HUES6 (cell line): ENCODE data around the gene PLAC1.

Experiments used
- H3K27ac ChIP-seq: 2 replicates; pipeline ENCODE4 v1.7.0; 2013; ENCODE audit warnings: low read depth, mild to moderate bottlenecking, low read length, inconsistent platforms
- H3K27me3 ChIP-seq: 2 replicates; pipeline ENCODE4 v1.6.1; 2013; ENCODE audit warnings: low read length; ENCODE audit not compliant: control insufficient read depth, insufficient read depth
- H3K36me3 ChIP-seq: 2 replicates; pipeline ENCODE4 v1.6.1; 2013; ENCODE audit warnings: low read length; ENCODE audit not compliant: control insufficient read depth, insufficient read depth
- H3K4me1 ChIP-seq: 2 replicates; pipeline ENCODE4 v1.6.1; 2013; ENCODE audit warnings: low read length; ENCODE audit not compliant: control insufficient read depth, insufficient read depth
- H3K4me3 ChIP-seq: 2 replicates; pipeline ENCODE4 v1.5.1; 2013; ENCODE audit warnings: low read depth, low read length
- H3K9ac ChIP-seq: one replicate; pipeline ENCODE4 v1.6.1; 2013; ENCODE audit warnings: mild to moderate bottlenecking, low read length
- H3K9me3 ChIP-seq: 2 replicates; pipeline ENCODE4 v1.6.1; 2013; ENCODE audit warnings: low read depth, low read length; ENCODE audit not compliant: control insufficient read depth, insufficient read depth

Gene PLAC1

GRCh38 chrX:134658002-134658759 is at the start of gene PLAC1:
TSS of gene PLAC1 (minus strand) at chrX:134658471. CDS start at chrX:134566682, 91,789 bp downstream.
- no peaks in the 10 kb centered on the region; the same call in 1 of the 2 replicates for H3K27me3 ChIP-seq
- no peak within 1 kb of the TSS for H3K27ac ChIP-seq
- no peak within 1 kb of the TSS for H3K9ac ChIP-seq
- no peaks in the 10 kb centered on the region for H3K9me3 ChIP-seq
- H3K36me3 ChIP-seq = no peaks in the 10 kb centered on the region
- H3K4me3 ChIP-seq = no peak within 1 kb of the TSS
- peaks cover 17% of the 10 kb centered on the region for H3K4me1 ChIP-seq

- peaks cover 6% of the 10 kb centered on the region; the same call in 1 of the 2 replicates for H3K4me1 ChIP-seq
Measured at GRCh38 chrX:134706138-134706537, 47.9 kb upstream of the PLAC1 start.

GRCh38 chrX:134695999-134696398 is 37.7 kb upstream of the PLAC1 start:
- Histone ChIP-seq H3K9ac (no peak overlapping the region), H3K36me3 (no peaks in the 10 kb centered on the region), H3K27me3 (no peaks in the 10 kb centered on the region; the same call in 1 of the 2 replicates), H3K27ac (no peak overlapping the region), H3K4me3 (no peak overlapping the region), H3K4me1 (no peaks in the 10 kb centered on the region), H3K9me3 (0 out of 2 replicates have a peak, but pooled peaks cover 2% of the 10 kb centered on the region)

More at GRCh38 chrX:134706138-134706537, 47.9 kb upstream of the PLAC1 start:
- no peaks in the 10 kb centered on the region for H3K36me3 ChIP-seq
- no peaks in the 10 kb centered on the region for H3K9me3 ChIP-seq
- no peak overlapping the region for H3K27ac ChIP-seq
- no peak overlapping the region for H3K9ac ChIP-seq
- no peak overlapping the region for H3K4me3 ChIP-seq
- no peaks in the 10 kb centered on the region; the same call in 1 of the 2 replicates for H3K27me3 ChIP-seq

GRCh38 chrX:134694333-134695322 is 36.4 kb upstream of the PLAC1 start:
- H3K4me1 ChIP-seq = no peaks in the 10 kb centered on the region
- H3K36me3 ChIP-seq = no peaks in the 10 kb centered on the region

GRCh38 chrX:134693644-134694043 is 35.4 kb upstream of the PLAC1 start:
- Histone ChIP-seq H3K4me1 (peaks cover 5% of the 10 kb centered on the region), H3K27me3 (no peaks in the 10 kb centered on the region; the same call in 1 of the 2 replicates), H3K36me3 (no peaks in the 10 kb centered on the region), H3K9ac (no peak overlapping the region), H3K4me3 (no peak overlapping the region), H3K9me3 (no peaks in the 10 kb centered on the region), H3K27ac (no peak overlapping the region)

More at GRCh38 chrX:134694333-134695322, 36.4 kb upstream of the PLAC1 start:
- Histone ChIP-seq H3K27me3 (no peaks in the 10 kb centered on the region; the same call in 1 of the 2 replicates), H3K4me3 (no peak overlapping the region), H3K27ac (no peak overlapping the region), H3K9ac (no peak overlapping the region), H3K9me3 (no peaks in the 10 kb centered on the region)

GRCh38 chrX:134692990-134693389 is 34.7 kb upstream of the PLAC1 start:
- Histone ChIP-seq H3K27ac (no peak overlapping the region), H3K4me1 (peaks cover 6% of the 10 kb centered on the region), H3K9me3 (no peaks in the 10 kb centered on the region), H3K9ac (no peak overlapping the region), H3K27me3 (no peaks in the 10 kb centered on the region; the same call in 1 of the 2 replicates), H3K36me3 (no peaks in the 10 kb centered on the region), H3K4me3 (no peak overlapping the region)

GRCh38 chrX:134692233-134692632 is 34.0 kb upstream of the PLAC1 start:
- H3K4me3 ChIP-seq = no peak overlapping the region
- no peaks in the 10 kb centered on the region for H3K9me3 ChIP-seq
- H3K9ac ChIP-seq = no peak overlapping the region
- H3K27me3 ChIP-seq = no peaks in the 10 kb centered on the region; the same call in 1 of the 2 replicates
- peaks cover 6% of the 10 kb centered on the region for H3K4me1 ChIP-seq
- no peak overlapping the region for H3K27ac ChIP-seq
- no peaks in the 10 kb centered on the region for H3K36me3 ChIP-seq

- Histone ChIP-seq H3K4me1 (peaks cover 6% of the 10 kb centered on the region), H3K36me3 (no peaks in the 10 kb centered on the region), H3K27me3 (no peaks in the 10 kb centered on the region; the same call in 1 of the 2 replicates), H3K27ac (no peak overlapping the region), H3K4me3 (no peak overlapping the region), H3K9ac (no peak overlapping the region), H3K9me3 (no peaks in the 10 kb centered on the region)
Measured at GRCh38 chrX:134691453-134691852, 33.2 kb upstream of the PLAC1 start.

- H3K27ac ChIP-seq = no peak overlapping the region
- no peaks in the 10 kb centered on the region; the same call in 1 of the 2 replicates for H3K27me3 ChIP-seq
- H3K36me3 ChIP-seq = no peaks in the 10 kb centered on the region
- H3K4me3 ChIP-seq = no peak overlapping the region
- H3K9me3 ChIP-seq = no peaks in the 10 kb centered on the region
- H3K9ac ChIP-seq = no peak overlapping the region
- peaks cover 6% of the 10 kb centered on the region for H3K4me1 ChIP-seq
Measured at GRCh38 chrX:134688839-134689238, 30.6 kb upstream of the PLAC1 start.

GRCh38 chrX:134688031-134688823 is 30.0 kb upstream of the PLAC1 start:
- H3K4me3 ChIP-seq = no peak overlapping the region
- no peak overlapping the region for H3K9ac ChIP-seq
- no peaks in the 10 kb centered on the region for H3K36me3 ChIP-seq
- H3K27ac ChIP-seq = no peak overlapping the region
- no peaks in the 10 kb centered on the region for H3K9me3 ChIP-seq
- peaks cover 6% of the 10 kb centered on the region for H3K4me1 ChIP-seq
- no peaks in the 10 kb centered on the region; the same call in 1 of the 2 replicates for H3K27me3 ChIP-seq
